Gastroesophageal sphincter (tissue), 3 donors: ENCODE results near the gene CDH6.

Experiments
- CTCF ChIP-seq, 4 experiments: fragments of 200-600 bp in 2 of 4; fragments of 450-650 bp in 2 of 4; sonication (generic) in 1 of 4; IDR thresholded peaks; one replicate each; pipeline ENCODE4 v1.5.1; 2017 to 2019; ENCODE audit warnings: antibody characterized with exemption in 4 of 4, mild to moderate bottlenecking in 2 of 4, moderate library complexity in 2 of 4
- POLR2A ChIP-seq, 2 donors: fragments of 450-650 bp; IDR thresholded peaks; one replicate each; pipeline ENCODE4 v1.6.1; 2017; ENCODE audit warnings: antibody characterized with exemption in 2 of 2, mild to moderate bottlenecking in 2 of 2, moderate library complexity in 1 of 2

- no peak for TF ChIP-seq CTCF (IDR thresholded peaks at IDR 0.05)
- TF ChIP-seq POLR2A (IDR thresholded peaks at IDR 0.05), result no peak
These were observed 75.2 kb downstream of the CDH6 start for GRCh38 chr5:31268686-31269085.
